Activated CD4-positive, alpha-beta T cell treated with anti-CD3 and anti-CD28 coated beads, Interleukin-2, amount 50 U/mL, for 1 hour (primary cell): ENCODE results near the gene CHCHD2.
A peak's percentile ranks its signal among the peaks of the same experiment; 100 is the strongest.
"Not testable (repeated sequence)": the region's sequence is repeated elsewhere in the genome, so short reads cannot be mapped to it uniquely, and the experiment has no call there.

ENCODE experiments used
- DNase-seq: peaks from one replicate; pipeline ENCODE4 v3.0.0-alpha.2; 2020

CHCHD2 gene, protein sequence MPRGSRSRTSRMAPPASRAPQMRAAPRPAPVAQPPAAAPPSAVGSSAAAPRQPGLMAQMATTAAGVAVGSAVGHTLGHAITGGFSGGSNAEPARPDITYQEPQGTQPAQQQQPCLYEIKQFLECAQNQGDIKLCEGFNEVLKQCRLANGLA

DNA sequence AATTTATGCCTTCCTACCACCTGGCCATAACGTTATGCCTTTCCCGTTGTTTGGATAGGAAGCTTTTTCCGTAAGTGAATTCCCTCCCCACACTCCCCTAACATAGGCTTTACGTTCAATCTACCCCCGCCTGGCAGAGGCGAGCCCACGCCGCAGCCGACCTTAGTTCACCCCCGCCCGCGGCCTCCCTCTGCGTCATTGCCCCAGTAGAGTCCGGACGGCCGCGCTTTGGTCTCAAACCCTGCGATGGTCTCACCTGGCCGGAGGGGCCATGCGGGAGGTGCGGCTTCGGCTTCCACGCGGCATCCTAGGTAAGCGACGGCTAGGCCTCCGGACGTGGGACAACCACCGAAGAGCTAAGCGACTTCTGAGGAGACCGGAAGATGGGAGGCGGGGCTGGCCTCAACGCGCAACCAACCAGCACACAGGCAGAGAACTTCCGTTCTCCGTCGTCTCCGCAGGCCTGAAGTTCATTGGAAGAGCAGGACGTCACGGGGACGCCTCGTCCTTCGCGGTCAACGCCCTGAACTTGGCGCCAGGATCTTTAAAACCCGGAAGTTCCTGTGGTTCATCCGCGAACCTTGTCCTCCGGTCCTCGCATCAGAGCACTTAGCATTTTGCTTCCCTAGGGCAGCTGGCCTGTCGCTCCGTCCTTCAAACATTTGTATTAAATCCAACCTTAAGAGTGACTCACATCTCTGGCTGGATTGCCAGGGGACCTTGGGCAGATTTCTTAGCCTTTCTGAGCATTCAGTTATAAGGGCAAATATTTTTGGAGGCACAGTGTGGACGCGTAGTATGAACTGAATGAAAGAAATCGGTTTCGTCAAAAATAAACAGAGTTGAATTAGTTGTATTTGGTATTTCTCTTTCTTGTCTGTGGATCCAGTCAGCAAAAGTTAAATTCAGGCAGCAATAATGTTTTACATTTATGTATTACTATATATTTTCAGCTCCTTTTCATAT, at the start of gene CHCHD2:
Gene CHCHD2 (minus strand): TSS at position 369 of the 966 bp plus-strand sequence. CDS start 63 bp downstream, at position 306.
- DNase-seq: peak; percentile 91

DNA sequence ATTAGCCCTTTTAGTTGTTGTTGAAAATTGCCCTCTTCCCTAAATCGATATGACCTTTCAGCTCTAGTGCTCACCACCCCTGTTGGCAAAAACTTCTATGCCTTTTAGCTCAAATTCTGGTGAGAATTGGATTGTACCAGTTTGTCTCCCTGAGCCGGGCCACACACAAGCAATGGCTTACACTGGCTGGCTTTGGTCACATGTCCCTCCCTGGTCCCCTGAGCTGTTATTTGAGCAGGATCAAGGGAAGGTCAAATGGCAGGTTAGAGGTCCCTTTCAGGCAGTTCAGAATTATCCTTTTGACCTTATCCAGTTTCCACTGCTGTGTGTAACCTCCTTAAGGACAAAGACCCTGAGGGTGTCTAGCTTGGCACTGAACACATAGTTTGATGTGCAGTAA, 24.8 kb upstream of the CHCHD2 start:
- DNase-seq: not testable (repeated sequence)

DNA sequence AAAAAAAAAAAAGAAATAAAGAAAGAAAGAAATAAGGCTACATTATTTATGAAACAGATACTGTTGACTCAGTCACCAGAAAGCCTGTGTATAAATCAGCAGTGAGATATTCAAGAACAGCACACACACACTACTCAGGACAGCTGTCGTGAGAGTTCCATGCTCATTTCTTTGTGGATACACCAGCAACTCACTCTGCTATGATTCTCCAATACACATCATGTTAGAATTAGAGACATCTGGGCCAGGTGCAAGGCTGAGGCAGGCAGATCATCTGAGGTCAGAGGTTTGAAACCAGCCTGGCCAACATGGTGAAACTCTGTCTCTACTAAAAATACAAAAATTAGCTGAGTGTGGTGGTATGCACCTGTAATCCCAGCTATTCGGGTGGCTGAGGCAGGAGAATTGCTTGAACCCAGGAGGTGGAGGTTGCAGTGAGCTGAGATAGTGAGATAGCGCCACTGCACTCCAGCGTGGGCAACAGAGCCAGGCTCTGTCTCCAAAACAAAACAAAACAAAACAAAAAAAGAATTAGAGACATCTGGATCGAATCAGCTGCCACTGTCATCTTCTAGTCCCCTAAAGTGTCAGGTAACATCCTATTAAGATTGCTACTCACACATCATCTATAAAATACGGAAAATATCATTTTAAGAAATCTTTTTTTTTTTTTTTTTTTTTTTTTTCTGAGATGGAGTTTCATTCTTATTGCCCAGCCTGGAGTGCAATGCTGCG, 21.1 kb upstream of the CHCHD2 start:
- no peak for DNase-seq

DNA sequence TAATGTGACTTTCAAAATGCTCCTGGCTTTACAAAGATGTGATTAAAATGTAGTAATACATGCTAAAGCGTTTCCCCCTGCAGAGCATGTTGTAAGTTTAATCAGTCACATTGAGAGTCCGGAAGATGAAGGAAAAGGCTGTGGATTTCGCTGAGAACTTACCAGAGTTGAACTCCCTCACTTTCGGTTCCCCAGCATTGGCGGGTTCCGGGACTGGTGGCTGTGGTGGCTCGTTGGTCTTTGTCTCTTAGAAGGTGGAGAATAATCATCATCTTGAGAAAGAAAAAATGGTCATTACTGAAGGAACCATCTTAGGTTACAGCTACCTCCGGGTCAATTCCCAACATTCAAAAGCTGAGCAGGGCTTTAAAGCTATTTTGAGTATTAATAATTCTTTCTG, 19.6 kb upstream of the CHCHD2 start:
- no peak for DNase-seq

DNA sequence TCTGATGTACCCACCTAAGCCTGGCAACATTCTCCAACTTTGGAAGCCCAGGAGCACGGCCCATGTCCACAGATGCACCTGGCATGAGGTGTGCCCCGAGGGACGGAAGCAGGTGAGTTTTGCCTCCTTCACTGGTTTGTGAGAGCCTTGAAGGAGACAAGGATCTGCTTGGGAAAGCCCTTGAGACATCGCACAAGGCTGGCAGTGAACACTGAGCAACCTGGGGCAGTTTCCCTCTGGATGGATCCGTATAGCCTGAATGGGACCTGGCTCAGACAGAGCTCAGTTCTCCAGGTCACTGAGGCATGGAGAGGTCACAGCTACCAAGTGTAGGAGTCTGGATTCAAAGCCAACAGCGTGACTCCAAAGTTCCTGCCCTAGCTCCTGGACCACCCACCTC, 18.7 kb upstream of the CHCHD2 start:
- no peak for DNase-seq

DNA sequence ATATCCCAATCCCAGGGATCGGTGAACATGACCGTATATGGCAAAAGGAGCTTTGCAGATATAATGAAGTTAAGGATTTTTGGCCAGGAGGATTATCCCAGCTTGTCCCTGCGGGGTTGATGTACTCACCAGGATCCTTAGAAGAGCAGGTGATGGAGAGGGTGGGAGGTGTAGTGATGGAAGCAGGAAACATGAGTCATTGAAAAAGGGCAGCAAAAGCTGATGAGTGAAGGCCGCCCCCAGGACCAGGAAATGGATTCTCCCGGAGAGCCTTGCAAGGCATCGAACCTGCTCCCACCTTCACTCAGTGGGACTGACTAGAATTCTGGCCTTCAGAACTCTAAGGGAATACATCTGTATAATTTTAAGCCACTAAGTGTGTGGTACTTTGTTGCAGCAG, 15.2 kb upstream of the CHCHD2 start:
- DNase-seq: no peak

DNA sequence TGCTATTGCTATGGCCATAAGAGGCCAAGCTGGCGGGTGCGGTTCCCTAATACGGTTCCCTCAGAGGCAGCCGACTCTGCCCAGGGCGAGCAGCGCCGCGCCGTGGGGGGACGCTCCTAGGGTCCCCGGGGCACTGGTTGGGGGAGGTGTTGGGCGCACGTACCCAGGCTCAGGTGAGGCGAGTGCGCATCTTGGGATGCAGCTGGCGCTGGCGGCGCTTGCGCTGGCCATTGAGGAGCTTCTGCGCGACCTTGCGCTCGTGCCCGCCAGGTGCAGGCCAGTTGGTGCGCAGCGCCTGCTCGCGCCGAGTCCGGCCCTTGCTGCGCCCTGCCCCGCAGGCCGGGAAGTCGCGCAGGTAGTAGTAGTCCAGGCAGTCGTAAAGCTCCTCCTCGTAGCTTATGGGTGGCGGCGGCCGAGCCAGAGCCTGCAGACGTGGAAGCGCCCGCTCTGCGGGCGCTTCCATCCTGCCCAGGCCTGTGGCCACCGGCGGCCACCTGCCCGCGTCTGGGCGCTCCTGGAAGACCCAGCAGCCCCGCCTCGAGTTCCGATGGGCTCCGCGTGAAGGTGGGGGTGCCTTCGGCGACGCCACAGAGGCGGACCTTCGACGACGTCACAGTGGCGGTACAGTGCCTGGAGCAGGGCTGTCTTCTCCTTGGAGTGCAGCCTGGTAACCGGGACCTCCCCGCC, 9.7 kb upstream of the CHCHD2 start, which contains the start of gene NUPR2:
Gene NUPR2 (minus strand): TSS at position 566 of the 687 bp plus-strand sequence. CDS start 103 bp downstream, at position 463.
- DNase-seq: no peak

DNA sequence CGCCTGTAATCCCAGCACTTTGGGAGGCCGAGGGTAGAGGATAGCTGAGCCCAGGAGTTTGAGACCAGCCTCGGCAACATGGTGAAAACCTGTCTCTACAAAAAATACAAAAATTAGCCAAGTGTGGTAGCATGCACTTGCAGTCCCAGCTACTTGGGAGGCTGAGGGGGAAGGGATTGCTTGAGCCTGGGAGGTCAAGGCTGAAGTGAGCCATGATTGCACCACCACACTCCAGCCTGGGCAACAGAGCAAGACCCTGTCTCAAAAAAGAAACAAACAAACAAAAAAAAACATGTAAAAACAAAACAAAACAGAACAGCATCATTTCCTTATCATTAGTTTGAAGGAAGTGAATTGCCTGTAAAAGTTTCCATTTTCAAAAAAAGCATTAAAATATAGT, 6.0 kb upstream of the CHCHD2 start:
- not testable (repeated sequence) for DNase-seq

DNA sequence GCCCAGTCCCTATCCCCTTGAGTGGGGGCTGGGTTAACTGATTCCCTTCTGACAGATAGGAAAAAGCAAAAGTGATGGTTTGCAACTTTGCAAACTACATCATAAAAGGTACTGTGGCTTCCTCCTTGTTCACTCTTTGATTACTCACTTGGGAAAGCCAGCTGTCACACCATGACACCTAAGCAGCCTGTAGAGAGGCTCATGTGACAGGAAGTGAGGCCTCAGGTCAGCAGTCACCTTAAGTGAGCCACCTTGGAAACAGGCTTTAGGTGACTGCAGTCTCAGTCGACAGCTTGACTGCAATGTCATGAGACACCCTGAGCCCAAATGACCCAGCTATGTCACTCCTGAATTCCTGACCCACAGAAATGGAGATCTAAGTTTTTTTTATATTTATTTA, 4.3 kb upstream of the CHCHD2 start:
- no peak for DNase-seq

DNA sequence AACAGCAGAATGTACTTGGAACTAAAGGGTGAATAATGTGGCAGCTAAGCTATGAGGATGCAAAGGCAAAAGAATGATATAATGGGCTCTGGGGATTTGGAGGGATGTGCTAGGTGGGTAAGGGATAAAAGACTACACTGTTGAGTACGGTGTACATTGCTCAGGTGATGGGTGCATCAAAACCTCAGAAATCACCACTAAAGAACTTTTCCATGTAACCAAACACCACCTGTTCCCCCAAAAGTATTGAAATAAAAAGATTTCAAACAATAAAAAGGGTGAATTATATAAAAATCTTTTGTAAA, 1.6 kb upstream of the CHCHD2 start:
- no peak for DNase-seq

DNA sequence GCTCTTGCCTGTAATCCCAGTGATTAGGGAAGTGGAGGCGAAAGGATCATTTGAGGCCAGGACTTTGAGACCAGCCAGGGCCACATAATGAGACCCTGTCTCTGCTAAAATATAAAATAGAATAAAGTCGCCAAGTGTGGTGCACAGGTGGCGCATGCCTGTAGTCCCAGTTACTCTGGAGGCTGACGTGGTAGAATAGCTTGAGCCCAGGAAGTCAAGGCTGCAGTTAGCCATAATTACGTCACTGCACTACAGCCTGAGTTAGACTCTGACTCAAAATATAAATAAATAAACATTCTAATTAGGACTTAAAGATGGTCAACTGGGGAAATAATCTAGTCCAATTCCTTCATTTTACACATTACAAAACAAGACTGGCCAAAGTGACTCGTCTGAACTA, 768 bp downstream of the CHCHD2 start:
- peak; percentile 37 for DNase-seq

DNA sequence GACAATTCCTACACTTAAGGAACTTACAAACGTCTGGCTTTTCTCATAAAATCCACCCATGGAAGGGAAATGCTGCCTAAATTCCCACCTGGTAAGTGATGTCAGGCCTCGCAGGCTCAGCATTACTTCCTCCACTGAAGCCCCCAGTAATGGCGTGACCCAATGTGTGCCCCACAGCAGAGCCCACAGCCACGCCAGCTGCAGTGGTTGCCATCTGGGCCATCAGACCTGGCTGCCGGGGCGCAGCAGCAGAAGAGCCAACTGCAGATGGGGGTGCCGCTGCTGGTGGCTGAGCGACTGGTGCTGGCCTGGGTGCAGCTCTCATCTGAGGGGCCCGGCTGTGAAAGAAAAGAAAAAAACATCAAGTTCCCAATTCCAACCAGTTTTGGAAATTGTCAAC, 2.1 kb downstream of the CHCHD2 start:
- DNase-seq: not testable (repeated sequence)

DNA sequence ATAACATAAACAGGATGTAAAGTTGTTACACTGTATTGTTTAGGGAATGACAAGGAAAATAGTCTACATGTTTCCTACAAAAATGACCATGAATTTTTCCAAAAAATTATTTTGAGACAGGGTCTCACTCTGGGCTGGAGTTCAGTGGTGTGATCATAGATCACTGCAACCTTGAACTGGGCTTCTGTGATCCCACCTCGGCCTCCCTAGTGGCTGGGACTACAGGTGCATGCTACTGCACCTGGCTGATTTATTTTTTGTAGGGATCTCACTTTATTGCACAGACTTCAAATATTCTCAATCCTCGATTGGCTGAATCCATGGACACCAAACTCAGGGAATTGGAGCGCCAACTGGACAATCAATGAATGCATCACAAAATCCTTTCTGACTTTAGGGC, 6.6 kb downstream of the CHCHD2 start:
- DNase-seq: no peak

DNA sequence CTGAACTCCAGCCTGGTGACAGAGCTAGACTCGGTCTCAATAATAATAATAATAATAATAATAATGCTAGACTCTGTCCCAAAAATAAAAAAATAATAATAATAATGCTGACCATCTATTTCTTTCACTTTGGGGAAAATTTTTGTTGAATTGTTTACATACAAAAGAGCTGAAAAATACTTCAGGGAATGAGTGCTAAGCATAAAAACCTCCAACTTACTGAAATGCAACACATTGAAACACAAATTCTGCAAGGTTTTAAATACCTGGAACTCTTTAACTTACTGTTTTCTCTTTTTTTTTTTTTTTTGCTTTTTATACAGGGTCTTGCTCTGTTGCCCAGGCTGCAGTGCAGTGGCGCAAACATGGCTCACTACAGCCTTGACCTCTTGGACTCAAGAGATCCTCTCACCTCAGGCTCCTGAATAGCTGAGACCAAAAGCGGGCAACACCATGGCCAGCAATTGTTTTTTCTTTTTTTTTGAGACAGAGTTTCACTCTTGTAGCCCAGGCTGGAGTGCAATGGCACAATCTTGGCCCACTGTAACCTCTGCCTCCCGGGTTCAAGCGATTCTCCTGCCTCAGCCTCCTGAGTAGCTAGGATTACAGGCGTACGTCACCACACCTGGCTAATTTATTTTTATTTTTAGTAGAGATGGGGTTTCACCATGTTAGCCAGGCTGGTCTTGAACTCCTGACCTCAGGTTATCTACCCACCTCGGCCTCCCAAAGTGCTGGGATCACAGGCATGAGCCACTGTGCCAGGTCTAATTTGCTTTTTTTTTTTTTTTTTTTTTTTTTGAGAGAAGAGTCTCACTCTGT, 7.9 kb downstream of the CHCHD2 start:
- not testable (repeated sequence) for DNase-seq

DNA sequence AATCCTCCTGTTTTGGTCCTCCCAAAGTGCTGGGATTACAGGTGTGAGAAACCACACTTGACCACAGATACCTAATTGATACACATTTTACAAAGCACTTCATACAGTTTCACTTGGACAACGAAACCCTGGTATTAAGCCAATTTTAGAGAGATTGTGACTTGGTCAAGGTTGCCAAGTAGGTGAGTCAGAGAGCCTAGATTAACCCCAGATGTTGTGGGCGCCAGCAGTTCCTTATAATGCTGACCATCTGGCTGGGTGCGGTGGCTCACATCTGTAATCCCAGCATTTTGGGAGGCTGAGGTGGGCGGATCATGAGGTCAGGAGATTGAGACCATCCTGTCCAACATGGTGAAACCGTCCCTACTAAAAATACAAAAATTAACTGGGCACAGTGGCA, 8.6 kb downstream of the CHCHD2 start:
- no peak for DNase-seq

DNA sequence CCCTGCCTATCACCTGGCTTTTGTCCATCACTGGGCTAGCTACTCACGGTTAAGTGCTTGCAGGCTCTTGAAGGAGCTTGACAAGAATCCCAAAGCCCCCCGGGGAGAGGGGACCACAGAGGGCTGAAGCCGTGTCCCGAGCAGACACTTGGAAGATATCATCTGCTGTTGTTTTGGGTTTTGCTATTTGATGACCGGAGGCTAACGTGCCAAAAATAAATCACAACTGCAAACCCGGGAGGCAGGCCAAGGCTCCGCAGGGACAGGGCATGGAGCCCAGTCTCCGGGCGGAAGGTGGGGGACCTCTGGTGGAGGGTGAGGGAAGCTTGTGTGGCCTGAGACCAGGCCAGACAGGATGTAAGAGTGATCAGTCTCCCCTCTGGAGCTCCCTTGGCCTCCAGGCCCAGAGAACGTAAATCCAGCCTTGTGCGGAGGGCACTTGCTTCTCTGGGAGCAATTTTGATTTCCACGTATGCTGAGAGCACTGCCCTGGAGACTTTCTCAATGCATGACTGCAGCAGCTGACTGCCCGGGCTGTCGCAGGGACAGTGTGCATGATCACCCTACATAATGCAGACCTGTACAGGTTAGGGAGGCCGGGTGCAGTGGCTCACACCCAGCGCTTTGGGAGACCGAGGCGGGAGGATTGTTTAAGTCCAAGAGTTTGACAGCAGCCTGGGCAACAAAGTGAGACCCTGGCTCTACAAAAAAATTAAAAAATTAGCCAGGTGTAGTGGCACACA, 13.3 kb downstream of the CHCHD2 start, which contains the start of gene PHKG1:
Gene PHKG1 (minus strand): TSS at position 164 of the 743 bp plus-strand sequence. CDS start 4,011 bp downstream, outside the sequence.
- no peak for DNase-seq

DNA sequence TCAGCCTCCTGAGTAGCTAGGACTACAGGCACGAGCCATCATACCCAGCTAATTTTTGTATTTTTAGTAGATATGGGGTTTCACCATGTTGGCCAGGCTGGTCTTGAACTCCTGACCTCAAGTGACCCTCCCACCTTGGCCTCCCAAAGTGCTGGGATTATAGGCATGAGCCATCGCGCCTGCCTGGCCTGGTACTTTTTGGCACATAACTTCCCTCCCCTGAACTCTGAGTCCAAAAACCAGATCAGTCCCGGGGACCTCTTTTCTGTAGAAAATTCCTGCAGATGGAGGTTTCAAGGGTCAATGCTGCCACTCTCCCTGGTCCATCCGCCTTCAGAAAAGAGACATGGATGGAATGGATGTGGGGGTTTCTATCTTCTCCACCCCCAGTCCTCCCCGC, 13.9 kb downstream of the CHCHD2 start:
- DNase-seq: not testable (repeated sequence)

DNA sequence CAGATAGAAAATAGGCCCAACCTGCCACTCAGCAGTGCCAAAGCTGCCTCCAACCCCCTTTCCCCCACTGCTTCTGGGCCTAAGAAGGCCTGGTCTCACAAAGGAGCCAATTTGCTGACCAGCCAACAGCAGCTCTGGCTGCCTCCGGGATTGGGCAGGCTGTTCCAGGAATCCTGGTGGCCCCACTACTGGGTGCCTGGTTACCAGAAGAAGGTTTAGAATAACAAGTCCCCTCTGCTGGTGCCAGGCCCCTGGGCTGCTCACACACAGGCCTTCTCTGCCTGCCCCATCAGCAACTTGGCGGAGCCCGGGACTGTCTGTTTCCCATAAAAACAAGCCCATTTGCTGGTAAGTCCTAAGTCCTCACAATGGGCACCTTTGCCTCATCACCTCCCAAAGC, 14.7 kb downstream of the CHCHD2 start:
- no peak for DNase-seq

DNA sequence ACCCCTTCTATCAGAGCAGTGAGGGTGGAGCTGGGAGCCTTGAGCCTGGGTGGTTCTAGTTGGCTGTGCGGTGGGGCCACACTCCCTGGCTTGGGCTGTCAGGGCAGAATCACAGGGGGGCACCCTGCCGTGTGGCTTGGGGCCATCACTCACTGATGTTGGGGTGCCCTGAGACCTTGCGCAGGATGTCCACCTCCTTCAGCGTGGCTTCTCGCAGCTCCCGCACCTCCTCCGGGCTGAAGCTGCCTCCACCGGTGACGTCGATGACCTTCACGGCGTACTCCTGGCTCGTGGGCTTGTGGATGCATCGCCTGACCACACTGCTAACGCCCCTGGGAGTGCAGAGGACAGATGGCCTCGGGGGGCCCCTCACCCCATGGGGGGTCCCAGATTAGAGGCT, 18.8 kb downstream of the CHCHD2 start:
- DNase-seq: no peak

DNA sequence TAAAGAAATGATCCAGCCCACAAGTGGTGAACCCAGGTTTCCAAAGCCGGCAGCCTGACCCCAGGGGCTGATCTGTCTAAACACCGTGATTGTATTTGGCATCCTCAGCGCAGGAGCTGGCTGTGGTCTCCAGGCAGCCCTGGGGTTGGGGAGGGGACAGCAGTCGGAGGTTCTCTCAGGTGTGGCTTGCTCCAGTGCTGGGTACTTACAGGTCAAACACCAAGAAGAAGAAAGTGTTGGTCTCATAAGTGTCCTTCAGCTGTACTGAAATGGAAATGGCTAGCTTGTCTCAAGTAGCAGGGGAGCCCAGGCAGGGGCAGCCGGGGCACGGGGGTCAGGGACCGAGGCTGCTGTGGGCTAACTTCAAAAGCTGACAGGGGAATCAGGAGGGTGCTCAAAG, 19.5 kb downstream of the CHCHD2 start:
- DNase-seq: no peak

DNA sequence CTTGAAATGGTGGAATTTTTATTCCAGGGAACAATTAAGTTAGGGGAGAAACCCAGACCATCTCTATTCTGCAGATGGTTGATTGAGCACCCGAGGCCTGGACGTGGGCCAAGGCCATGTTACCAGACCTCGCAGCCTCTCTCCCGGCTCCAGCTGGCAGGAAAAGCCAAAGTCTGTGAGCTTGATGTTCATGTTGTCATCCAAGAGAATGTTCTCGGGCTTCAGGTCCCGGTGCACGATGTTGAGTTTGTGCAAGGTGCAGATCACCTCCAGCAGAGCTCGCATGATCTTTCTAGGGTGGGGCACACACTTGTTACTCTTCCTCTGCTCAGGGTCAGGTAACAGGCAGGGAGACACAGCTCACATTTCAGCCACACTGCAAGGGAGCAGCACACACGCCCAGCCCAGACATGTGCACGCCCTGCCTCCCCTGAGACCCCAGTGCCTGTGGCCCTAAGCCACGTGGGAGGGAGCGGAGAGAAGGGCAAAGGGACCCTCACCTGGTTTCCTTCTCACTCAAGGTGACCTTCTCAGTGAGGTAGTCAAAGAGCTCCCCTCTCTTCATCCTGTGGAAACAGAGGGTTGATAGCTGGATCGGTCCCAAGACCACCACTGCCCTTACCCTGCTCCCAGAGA, 23.0 kb downstream of the CHCHD2 start:
- DNase-seq: no peak
